Thoracic aorta (tissue), 2 donors: ENCODE results near the gene MCOLN3. TPM values are rescaled to one million over a fixed set of nuclear protein-coding genes. Genes with fewer than 3 reads are reported as not detected.

ENCODE experiments used
- ATAC-seq: fragments of 150-250 bp; one replicate; pipeline ENCODE4 v1.8.0; 2017; ENCODE audit warnings: low read depth; ENCODE audit not compliant: insufficient number of reproducible peaks, low FRiP score
- DNase-seq: peaks from one replicate; pipeline ENCODE4 v3.0.0-alpha.2; 2020; ENCODE audit warnings: low spot score
- H3K27ac ChIP-seq, 2 donors: fragments of 200-600 bp; sonication (generic); 1 replicate in 1 of 2; 2 replicates in 1 of 2; pipeline ENCODE4 v1.5.1; 2016; ENCODE audit warnings: mild to moderate bottlenecking in 2 of 2, moderate library complexity in 2 of 2
- H3K27me3 ChIP-seq: fragments of 200-600 bp; sonication (generic); replicated peaks from 2 replicates; pipeline ENCODE4 v1.6.0; 2016; ENCODE audit warnings: mild to moderate bottlenecking; ENCODE audit not compliant: insufficient read depth
- H3K36me3 ChIP-seq: fragments of 200-600 bp; sonication (generic); one replicate; pipeline ENCODE4 v1.5.1; 2016
- H3K4me1 ChIP-seq, 2 donors: fragments of 200-600 bp; sonication (generic); 1 replicate in 1 of 2; 2 replicates in 1 of 2; pipeline versions ENCODE4 v1.5.1 to v1.6.0; 2016; ENCODE audit warnings: low read depth in 2 of 2, mild to moderate bottlenecking in 1 of 2; ENCODE audit not compliant: control insufficient read depth in 1 of 2
- H3K4me3 ChIP-seq: fragments of 200-600 bp; sonication (generic); 2 replicates; pipeline ENCODE4 v1.5.1; 2016; ENCODE audit warnings: mild to moderate bottlenecking
- H3K9me3 ChIP-seq: fragments of 200-600 bp; sonication (generic); 2 replicates; pipeline ENCODE4 v1.5.1; 2016
- total RNA-seq, 2 donors: library from RNA; depleted of rRNA; stranded (reverse); fragments of >200 nt; gene quantifications; one replicate each; pipeline versions ENCODE4 v1.1.0 to v1.2.3, GENCODE V29; 2016
- TF ChIP-seq, protein P1 (sequence below): fragments of 200-600 bp; sonication (generic); IDR thresholded peaks from one replicate; pipeline ENCODE4 v1.5.1; 2019; ENCODE audit warnings: antibody characterized with exemption

The MCOLN3 gene
- total RNA-seq, 2 donors from 2014 or later, result 2.3 to 3.2 TPM

GRCh38 chr1:84968101-84968500 lies 80.2 kb downstream of the MCOLN3 start:
- Histone ChIP-seq H3K4me1 (peaks cover 0 to 9% of the 10 kb centered on the region in 2 donors), H3K9me3 (no peaks in the 10 kb centered on the region), H3K27ac (no peak overlapping the region), H3K4me3 (no peak overlapping the region), H3K27me3 (no peaks in the 10 kb centered on the region), H3K36me3 (no peaks in the 10 kb centered on the region)
- DNase-seq, result no peak
- TF ChIP-seq, protein P1, sequence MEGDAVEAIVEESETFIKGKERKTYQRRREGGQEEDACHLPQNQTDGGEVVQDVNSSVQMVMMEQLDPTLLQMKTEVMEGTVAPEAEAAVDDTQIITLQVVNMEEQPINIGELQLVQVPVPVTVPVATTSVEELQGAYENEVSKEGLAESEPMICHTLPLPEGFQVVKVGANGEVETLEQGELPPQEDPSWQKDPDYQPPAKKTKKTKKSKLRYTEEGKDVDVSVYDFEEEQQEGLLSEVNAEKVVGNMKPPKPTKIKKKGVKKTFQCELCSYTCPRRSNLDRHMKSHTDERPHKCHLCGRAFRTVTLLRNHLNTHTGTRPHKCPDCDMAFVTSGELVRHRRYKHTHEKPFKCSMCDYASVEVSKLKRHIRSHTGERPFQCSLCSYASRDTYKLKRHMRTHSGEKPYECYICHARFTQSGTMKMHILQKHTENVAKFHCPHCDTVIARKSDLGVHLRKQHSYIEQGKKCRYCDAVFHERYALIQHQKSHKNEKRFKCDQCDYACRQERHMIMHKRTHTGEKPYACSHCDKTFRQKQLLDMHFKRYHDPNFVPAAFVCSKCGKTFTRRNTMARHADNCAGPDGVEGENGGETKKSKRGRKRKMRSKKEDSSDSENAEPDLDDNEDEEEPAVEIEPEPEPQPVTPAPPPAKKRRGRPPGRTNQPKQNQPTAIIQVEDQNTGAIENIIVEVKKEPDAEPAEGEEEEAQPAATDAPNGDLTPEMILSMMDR, result no peak
- ATAC-seq, result no peak

Other genes starting within 250 kb of the MCOLN3 start
- 1 to 10 TPM; 1.1 to 2.7 TPM for gene LPAR3, start 155.3 kb downstream of the MCOLN3 start, total RNA-seq
- 1 to 10 TPM; 1.2 to 1.8 TPM for gene MCOLN2, start 51.4 kb downstream of the MCOLN3 start, total RNA-seq
- gene SYDE2, start 152.5 kb upstream of the MCOLN3 start, total RNA-seq, result 10 to 100 TPM; 13.4 to 17.0 TPM
- gene C1orf52, start 211.2 kb upstream of the MCOLN3 start, total RNA-seq, result 10 to 100 TPM; 20.7 to 28.7 TPM
- gene BCL10, start 228.1 kb upstream of the MCOLN3 start, total RNA-seq, result 10 to 100 TPM; 13.8 to 34.2 TPM